Hypothalamus (tissue), 51 donors: Measurements from ENCODE around the gene DSCAML1.

ENCODE experiments used
- DNase-seq, 51 donors: peaks; one replicate each; lab custom pipeline; 2025; lab: John Stamatoyannopoulos, UW

Gene DSCAML1

GRCh38 chr11:117444256-117444655 is 352.8 kb downstream of the DSCAML1 start:
- DNase-seq, result peak in 1 of 51 donors; percentile 14

- peak in 47 of 51 donors; percentile 9 to 80 (median 55) for DNase-seq
Measured at GRCh38 chr11:117443266-117444186, 353.5 kb downstream of the DSCAML1 start.

GRCh38 chr11:117442869-117443239 is 354.2 kb downstream of the DSCAML1 start:
- no peak for DNase-seq

GRCh38 chr11:117442049-117442868 is 354.8 kb downstream of the DSCAML1 start:
- no peak for DNase-seq

- DNase-seq, result no peak
Measured at GRCh38 chr11:117441146-117441975, 355.7 kb downstream of the DSCAML1 start.

- DNase-seq, result no peak
Measured at GRCh38 chr11:117440258-117440657, 356.8 kb downstream of the DSCAML1 start.

GRCh38 chr11:117439256-117439655 is 357.8 kb downstream of the DSCAML1 start:
- DNase-seq, result no peak

GRCh38 chr11:117438371-117439000 is 358.5 kb downstream of the DSCAML1 start:
- peak in 3 of 51 donors; percentile 26 to 46 (median 32) for DNase-seq

GRCh38 chr11:117437791-117438130 is 359.3 kb downstream of the DSCAML1 start:
- DNase-seq, result no peak

GRCh38 chr11:117437041-117437790 is 359.8 kb downstream of the DSCAML1 start:
- DNase-seq, result no peak

- no peak for DNase-seq
Measured at GRCh38 chr11:117435326-117435725, 361.7 kb downstream of the DSCAML1 start.

GRCh38 chr11:117434481-117434880 is 362.5 kb downstream of the DSCAML1 start:
- DNase-seq, result no peak

- no peak for DNase-seq
Measured at GRCh38 chr11:117433717-117434116, 363.3 kb downstream of the DSCAML1 start.

GRCh38 chr11:117431436-117431835 is 365.6 kb downstream of the DSCAML1 start:
- no peak for DNase-seq

- DNase-seq, result no peak
Measured at GRCh38 chr11:117430293-117430955, 366.6 kb downstream of the DSCAML1 start.

- no peak for DNase-seq
Measured at GRCh38 chr11:117428856-117429229, 368.2 kb downstream of the DSCAML1 start.

- DNase-seq, result no peak
Measured at GRCh38 chr11:117428186-117428855, 368.7 kb downstream of the DSCAML1 start.

- peak in 1 of 51 donors; percentile 15 for DNase-seq
Measured at GRCh38 chr11:117427356-117427874, 369.6 kb downstream of the DSCAML1 start.
